RWPE2 (cell line): ENCODE data around the gene E2F1.

Experiments
- ATAC-seq: fragments of 200-7000 bp; cut with Tn5 transposase; 3 replicates; pipeline ENCODE4 v1.9.1; 2021; ENCODE audit warnings: low read depth
- DNase-seq: peaks from one replicate; pipeline ENCODE4 v3.0.0-alpha.2; 2020; ENCODE audit warnings: low spot score
- H3K27ac ChIP-seq: fragments of 450-650 bp; 2 replicates; pipeline ENCODE4 v1.5.1; 2017; ENCODE audit warnings: mild to moderate bottlenecking; ENCODE audit not compliant: poor library complexity, severe bottlenecking
- H3K27me3 ChIP-seq: fragments of 250-450 bp; sonication (Bioruptor Pico); 2 replicates; pipeline ENCODE4 v1.5.1; 2021; ENCODE audit warnings: mild to moderate bottlenecking, moderate library complexity; ENCODE audit not compliant: insufficient read depth, poor library complexity, severe bottlenecking
- H3K36me3 ChIP-seq: fragments of 250-450 bp; sonication (Bioruptor Pico); 2 replicates; pipeline ENCODE4 v1.5.1; 2020; ENCODE audit warnings: low read depth, mild to moderate bottlenecking, moderate library complexity
- H3K4me1 ChIP-seq: fragments of 250-450 bp; sonication (Bioruptor Pico); 2 replicates; pipeline ENCODE4 v1.5.1; 2021; ENCODE audit warnings: mild to moderate bottlenecking, moderate library complexity; ENCODE audit not compliant: insufficient read depth, poor library complexity, severe bottlenecking
- H3K4me3 ChIP-seq: fragments of 250-450 bp; sonication (Bioruptor Pico); 2 replicates; pipeline ENCODE4 v1.5.1; 2021; ENCODE audit warnings: mild to moderate bottlenecking, moderate library complexity; ENCODE audit not compliant: severe bottlenecking
- H3K9me3 ChIP-seq: fragments of 250-450 bp; sonication (Bioruptor Pico); 2 replicates; pipeline ENCODE4 v1.5.1; 2021; ENCODE audit warnings: mild to moderate bottlenecking, moderate library complexity; ENCODE audit not compliant: severe bottlenecking
- CTCF ChIP-seq: fragments of 450-650 bp; IDR thresholded peaks from one replicate; pipeline ENCODE4 v1.5.1; 2017; ENCODE audit warnings: mild to moderate bottlenecking, moderate library complexity; ENCODE audit not compliant: poor library complexity, severe bottlenecking

Gene E2F1

DNA sequence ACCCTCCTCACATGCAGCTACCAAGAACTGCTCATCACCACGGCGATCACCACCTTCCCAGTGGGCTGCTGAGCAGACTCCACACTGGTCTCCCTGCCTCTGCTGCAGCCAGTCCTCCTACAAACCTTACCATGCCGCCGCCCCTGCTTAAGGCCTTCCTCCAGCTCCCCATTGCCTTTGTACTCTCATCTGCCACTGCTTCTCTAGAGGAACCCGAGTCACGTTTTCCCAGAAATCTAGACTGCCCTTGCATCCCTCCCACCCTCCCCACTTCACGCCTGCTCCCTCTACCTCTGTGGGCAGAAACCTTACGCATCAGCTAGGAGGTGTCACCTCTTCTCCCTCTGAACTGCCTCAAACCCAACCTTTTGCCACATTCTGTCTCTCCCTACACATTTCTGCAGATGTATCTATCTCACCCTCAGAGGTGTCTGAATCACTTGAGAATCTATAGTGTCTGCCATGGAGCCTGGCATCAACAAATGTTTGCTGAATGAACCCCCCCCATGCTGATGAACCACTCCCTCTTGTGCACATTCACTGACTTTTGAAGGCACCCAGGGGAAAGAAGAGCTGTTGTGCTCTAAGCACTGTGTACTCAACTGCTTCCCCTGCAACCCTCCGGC lies 4.3 kb downstream of the E2F1 start:
- no peak for ATAC-seq
- H3K27ac ChIP-seq = no peak overlapping the region
- no peaks in the 10 kb centered on the region for H3K9me3 ChIP-seq

GRCh38 chr20:33681288-33681687 lies 4.9 kb downstream of the E2F1 start:
- DNase-seq = no peak
- ATAC-seq = no peak
- Histone ChIP-seq H3K9me3 (no peaks in the 10 kb centered on the region), H3K27ac (no peak overlapping the region), H3K27me3 (no peaks in the 10 kb centered on the region), H3K4me1 (peaks cover 10% of the 10 kb centered on the region), H3K36me3 (peaks cover 67% of the 10 kb centered on the region), H3K4me3 (no peak overlapping the region)
- no peak for TF ChIP-seq CTCF

More for the DNA sequence above, 4.3 kb downstream of the E2F1 start:
- H3K4me3 ChIP-seq = no peak overlapping the region
- DNase-seq = peak; percentile 84
- H3K4me1 ChIP-seq = peaks cover 12% of the 10 kb centered on the region
- peaks cover 64% of the 10 kb centered on the region for H3K36me3 ChIP-seq
- no peaks in the 10 kb centered on the region for H3K27me3 ChIP-seq
- no peak for TF ChIP-seq CTCF

DNA sequence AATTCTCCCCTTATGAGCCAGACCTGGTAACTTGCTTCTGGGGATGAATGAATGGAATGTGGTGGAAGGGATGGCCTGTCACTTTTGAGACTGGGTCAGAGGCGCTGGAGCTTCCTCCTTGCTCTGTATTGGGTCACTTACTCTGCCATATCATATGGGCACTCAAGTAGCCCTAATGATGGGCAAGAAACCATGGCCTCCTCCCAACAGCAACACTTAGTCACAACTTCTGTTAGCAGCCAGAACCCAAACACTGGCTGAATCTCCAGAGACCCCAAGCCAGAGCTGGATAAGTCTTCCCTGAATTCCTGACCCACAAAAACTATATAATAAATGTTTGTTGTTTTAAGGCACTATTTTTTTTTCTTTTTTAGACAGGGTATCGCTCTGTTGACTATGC lies 5.5 kb downstream of the E2F1 start:
- no peak for ATAC-seq
- Histone ChIP-seq H3K4me3 (no peak overlapping the region), H3K4me1 (peaks cover 10% of the 10 kb centered on the region), H3K27me3 (no peaks in the 10 kb centered on the region), H3K27ac (no peak overlapping the region), H3K9me3 (no peaks in the 10 kb centered on the region), H3K36me3 (peaks cover 70% of the 10 kb centered on the region)
- no peak for TF ChIP-seq CTCF
- DNase-seq = no peak

- peaks cover 5% of the 10 kb centered on the region for H3K4me1 ChIP-seq
- no peaks in the 10 kb centered on the region for H3K9me3 ChIP-seq
- ATAC-seq (no peak), DNase-seq (peak; percentile 81)
- H3K36me3 ChIP-seq = peaks cover 70% of the 10 kb centered on the region
- no peak overlapping the region for H3K27ac ChIP-seq
- no peak overlapping the region for H3K4me3 ChIP-seq
- no peaks in the 10 kb centered on the region for H3K27me3 ChIP-seq
- TF ChIP-seq CTCF = no peak
These were observed 6.3 kb downstream of the E2F1 start for GRCh38 chr20:33679758-33680485.
